ENCODE results near the gene SRRM2.

DNA sequence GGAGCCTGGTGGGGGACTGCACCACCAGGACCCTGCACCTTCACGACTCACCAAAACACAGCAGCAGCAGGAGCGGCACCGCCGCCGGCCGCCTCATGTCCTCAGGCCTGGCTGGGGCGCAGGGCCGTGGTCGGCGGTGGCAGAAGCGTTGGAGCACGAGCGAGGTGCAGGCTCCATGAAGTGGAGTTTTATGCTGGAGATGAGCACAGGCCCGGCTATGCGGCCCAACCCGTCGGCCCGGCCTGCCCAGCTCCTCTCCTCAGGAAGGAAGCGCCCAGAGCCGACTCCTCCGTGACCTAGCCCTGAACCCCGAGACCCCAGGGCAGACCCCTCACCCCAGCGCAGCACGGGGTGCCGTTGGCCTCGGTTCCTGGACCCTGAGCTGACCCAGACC is 32.4 kb upstream of the SRRM2 start, which contains the start of gene PRSS27:
- no peak for TF ChIP-seq CTCF (IDR thresholded peaks at IDR 0.05; ENCODE audit: insufficient read depth, low read depth, low read length)
- no peak for TF ChIP-seq EZH2 (IDR thresholded peaks at IDR 0.05; ENCODE audit: insufficient read depth, low read length)
